Ovary (tissue), 3 donors: ENCODE data around the gene MAP7D1.
"Not testable (repeated sequence)": the region's sequence is repeated elsewhere in the genome, so short reads cannot be mapped to it uniquely, and the experiment has no call there.

Source experiments
- POLR2A ChIP-seq: fragments of 450-650 bp; IDR thresholded peaks from one replicate; pipeline ENCODE4 v1.6.1; 2017; ENCODE audit warnings: antibody characterized with exemption, mild to moderate bottlenecking, moderate library complexity
- TF ChIP-seq, protein P1 (sequence below), 3 donors: fragments of 450-650 bp in 2 of 3; fragments of 200-600 bp in 1 of 3; IDR thresholded peaks; one replicate each; pipeline versions ENCODE4 v1.5.1 to v1.8.0; 2016 to 2022; ENCODE audit warnings: antibody characterized with exemption in 3 of 3, mild to moderate bottlenecking in 1 of 3
- donor health status: DM: no; HTN: no; CAD: no.

DNA sequence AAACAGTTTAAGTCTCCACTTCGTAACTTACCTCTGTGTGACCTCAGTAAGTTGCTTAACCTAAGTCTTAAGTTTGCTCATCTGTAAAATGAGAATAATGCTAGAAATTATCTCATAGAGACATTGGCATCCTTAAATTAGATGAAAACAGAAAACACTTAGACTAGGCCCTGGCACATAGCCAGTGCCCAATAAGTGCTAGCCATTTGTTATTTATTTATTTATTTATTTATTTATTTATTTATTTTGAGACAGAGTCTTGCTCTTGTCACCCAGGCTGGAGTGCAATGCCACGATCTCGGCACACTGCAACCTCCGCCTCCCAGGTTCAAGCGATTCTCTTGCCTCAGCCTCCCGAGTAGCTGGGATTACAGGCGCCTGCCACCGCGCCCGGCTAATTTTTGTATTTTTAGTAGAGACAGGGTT, 2.9 kb downstream of the MAP7D1 start:
- TF ChIP-seq, protein P1, sequence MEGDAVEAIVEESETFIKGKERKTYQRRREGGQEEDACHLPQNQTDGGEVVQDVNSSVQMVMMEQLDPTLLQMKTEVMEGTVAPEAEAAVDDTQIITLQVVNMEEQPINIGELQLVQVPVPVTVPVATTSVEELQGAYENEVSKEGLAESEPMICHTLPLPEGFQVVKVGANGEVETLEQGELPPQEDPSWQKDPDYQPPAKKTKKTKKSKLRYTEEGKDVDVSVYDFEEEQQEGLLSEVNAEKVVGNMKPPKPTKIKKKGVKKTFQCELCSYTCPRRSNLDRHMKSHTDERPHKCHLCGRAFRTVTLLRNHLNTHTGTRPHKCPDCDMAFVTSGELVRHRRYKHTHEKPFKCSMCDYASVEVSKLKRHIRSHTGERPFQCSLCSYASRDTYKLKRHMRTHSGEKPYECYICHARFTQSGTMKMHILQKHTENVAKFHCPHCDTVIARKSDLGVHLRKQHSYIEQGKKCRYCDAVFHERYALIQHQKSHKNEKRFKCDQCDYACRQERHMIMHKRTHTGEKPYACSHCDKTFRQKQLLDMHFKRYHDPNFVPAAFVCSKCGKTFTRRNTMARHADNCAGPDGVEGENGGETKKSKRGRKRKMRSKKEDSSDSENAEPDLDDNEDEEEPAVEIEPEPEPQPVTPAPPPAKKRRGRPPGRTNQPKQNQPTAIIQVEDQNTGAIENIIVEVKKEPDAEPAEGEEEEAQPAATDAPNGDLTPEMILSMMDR (IDR thresholded peaks at IDR 0.05) = not testable (repeated sequence)
- TF ChIP-seq POLR2A = not testable (repeated sequence)
